Measurements from ENCODE around the gene TAS2R14. TPM values are rescaled to one million over a fixed set of nuclear protein-coding genes. Genes with fewer than 3 reads are reported as not detected.

The TAS2R14 gene, protein sequence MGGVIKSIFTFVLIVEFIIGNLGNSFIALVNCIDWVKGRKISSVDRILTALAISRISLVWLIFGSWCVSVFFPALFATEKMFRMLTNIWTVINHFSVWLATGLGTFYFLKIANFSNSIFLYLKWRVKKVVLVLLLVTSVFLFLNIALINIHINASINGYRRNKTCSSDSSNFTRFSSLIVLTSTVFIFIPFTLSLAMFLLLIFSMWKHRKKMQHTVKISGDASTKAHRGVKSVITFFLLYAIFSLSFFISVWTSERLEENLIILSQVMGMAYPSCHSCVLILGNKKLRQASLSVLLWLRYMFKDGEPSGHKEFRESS
- 0.87 and 1.4 TPM in 2 replicates for total RNA-seq

DNA sequence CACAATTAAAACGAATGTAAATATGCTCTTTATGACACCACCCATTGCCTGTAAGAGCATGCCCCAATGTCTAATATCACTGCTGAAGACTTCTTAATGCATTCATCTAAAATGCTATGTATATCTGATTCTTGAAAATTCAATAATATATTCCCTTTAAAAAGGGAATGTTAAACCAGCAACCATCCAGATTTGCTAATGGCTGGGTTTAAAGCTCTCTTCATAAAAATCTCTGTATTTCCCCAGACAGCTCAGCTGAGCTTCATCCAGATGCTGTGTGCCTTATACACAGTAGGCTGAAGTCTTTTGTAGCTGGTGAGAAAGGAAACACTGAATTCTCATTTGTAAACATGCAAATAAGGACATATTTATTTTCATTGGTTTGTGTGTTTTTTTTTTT lies at the start of gene TAS2R14:
TAS2R14 (minus strand) TSS at position 101 of the 400 bp plus-strand sequence; CDS start at position 45, 56 bp downstream.
- DNase-seq (ENCODE audit: low read depth in 2 of 2): no peak

DNA sequence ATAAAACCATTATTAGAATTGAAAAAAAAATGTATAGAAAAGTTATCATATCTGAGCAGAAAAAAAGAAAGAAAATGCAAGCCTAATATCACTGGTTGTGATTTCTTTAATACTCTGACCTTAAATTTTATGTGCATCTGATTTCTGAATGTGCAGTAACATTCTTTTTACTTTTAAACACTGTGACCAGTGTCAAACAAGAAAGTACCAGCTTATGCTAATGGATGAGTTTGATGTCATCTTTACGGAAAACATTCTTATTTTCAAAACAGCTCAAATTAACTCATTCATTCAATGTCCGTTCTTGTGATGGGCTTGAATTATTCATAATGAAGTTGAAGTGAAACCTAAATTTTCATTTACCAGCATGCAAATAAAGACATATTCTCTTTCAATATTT lies 47.7 kb upstream of the TAS2R14 start, which contains the start of gene TAS2R50:
TAS2R50 (minus strand) TSS at position 101 of the 400 bp plus-strand sequence; CDS start at position 49, 52 bp downstream.
- DNase-seq (ENCODE audit: low read depth in 2 of 2): no peak

DNA sequence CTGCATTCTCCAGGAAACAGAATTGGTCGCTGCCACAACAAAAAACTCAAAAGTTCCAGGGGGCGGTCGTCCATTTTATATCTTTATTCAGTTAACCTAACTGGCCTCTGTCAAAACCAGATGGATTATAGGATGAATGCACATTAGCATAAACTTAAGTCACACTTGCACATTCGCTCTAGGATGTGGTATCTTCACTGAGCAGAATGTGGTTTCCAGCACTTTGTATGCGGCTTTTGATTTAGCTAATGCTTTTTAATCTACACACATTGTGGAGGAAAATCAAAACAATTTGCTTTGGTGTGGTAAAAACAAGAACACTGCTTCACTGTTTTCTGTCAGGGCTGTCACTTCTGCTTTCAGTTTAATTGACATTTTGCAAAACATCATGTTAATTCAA lies 43.2 kb upstream of the TAS2R14 start:
- no peak for DNase-seq (ENCODE audit: low read depth in 2 of 2)

DNA sequence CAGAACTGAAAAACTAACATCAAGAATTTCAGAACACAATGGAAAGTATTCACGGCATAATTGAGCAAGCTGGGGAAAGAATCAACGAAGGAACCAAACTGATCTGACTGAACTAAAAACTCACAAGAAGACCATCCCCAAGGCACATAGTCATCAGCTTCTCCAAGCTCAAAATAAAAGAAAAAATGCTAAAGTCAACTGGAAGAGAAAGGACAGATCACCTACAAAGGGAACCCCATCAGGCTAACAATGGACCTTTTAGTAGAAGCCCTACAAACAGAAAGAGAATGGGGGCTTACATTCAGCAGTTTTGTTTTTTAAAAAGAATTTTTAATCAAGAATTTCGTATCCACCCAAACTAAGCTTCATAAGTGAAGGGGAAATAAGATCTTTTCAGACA lies 35.9 kb upstream of the TAS2R14 start:
- no peak for DNase-seq (ENCODE audit: low read depth in 2 of 2)

DNA sequence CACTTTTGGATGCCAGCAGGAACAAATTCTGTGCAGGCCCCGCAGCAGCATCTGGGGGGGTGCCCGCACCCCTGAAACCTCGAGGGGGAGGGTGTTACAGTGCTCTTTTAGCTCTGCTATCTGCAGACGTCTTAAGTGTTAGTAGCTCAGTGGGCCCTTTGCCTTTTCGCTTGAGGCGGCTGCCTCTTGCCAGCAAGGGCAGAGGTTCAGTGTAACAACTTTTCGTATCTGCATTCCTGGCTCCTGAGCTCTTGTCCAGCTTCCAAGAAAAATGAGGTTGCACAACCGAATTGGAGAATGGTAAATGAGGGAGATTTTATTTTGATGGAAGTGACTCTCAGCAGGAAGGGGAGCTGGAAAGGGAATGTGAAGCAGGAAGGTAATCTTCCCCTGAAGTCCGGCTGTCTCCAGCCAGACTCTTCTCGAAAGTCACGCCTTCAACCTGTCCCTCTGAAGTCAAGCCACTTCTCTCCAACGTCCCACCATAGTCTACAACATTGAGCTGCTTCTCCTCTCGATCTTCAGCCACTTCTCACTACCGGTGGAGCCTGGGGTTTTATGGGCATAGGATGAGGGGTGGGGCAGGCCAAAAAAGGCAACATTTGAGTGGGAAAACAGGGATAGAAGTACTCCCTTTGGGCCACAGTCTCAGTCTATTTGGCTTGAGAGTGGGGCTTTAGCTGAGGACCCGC lies 29.8 kb upstream of the TAS2R14 start:
- DNase-seq (ENCODE audit: low read depth in 2 of 2): peak; percentile 65 to 76

DNA sequence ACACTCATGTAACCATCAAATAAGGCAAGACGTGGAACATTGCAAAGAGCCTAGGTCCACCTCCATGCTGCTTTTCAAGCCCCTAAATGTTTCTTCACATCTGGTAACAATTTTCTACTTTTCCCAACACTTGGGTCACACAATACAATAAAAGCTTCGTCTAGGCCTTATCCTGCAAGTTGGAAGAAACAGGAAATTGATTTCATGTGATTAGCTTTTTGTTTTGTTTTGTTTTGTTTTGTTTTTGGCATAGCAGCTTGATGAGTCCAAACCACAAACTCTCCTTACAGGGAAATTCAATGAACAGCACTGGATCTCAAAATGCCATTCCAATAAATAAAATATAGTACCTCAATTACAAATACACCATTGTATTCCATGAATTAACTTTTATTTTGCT lies 28.3 kb upstream of the TAS2R14 start:
- DNase-seq (ENCODE audit: low read depth in 2 of 2): peak in 1 of 2 donors; percentile 88

DNA sequence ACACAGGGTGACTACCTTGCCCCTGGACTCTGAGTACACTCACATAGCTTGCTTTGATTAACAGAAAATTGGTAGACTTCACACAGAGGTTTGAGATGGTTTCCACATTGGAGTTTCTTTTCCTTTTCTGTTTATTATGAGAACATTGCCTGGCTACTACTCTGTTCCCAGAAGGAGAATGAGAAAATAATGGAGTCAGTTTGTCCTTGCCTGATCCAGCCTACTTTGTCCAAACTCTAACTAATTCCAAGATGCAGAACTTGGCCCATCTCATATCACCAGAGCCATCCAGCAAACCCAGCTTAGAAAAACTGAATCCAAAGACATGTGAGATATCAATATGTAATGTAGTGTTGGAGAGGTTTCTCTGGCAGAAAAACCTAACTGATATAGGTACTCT lies 27.3 kb upstream of the TAS2R14 start:
- DNase-seq (ENCODE audit: low read depth in 2 of 2): no peak

DNA sequence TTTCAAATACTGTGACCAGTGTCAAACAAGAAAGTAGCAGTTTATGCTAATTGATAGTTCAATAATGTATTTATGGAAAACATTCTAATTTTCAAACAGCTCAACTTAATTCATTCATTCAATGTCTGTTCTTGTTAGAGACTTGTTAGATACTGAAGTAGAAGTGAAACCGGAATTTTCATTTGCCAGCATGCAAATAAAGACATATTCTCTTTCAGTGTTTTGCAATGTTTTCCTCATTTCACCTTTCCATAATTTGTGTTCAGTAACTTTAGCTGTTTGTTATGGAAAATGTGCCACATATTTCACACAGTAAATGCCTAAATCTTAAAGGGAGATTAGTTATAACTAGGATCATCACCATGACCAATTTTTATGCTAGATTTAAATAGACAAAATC lies 26.4 kb upstream of the TAS2R14 start:
- no peak for DNase-seq (ENCODE audit: low read depth in 2 of 2)

DNA sequence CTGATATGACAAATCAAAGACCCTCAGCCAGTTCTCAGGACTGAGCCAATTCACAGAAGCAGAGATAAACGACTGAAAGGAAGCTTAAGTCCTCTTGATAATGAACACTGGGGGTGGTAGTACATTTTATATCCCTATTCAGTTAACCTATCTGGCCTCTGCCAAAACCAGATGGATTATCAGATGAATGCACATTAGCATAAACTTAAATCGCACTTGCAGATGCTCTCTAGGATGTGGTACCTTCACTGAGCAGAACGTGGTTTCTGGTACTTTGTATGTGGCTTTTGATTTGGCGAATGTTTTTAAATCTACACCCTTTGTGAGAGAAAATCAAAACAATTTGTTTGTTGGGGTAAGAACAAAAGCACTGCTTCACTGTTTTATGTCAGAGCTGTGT lies 21.1 kb upstream of the TAS2R14 start:
- DNase-seq (ENCODE audit: low read depth in 2 of 2): no peak

DNA sequence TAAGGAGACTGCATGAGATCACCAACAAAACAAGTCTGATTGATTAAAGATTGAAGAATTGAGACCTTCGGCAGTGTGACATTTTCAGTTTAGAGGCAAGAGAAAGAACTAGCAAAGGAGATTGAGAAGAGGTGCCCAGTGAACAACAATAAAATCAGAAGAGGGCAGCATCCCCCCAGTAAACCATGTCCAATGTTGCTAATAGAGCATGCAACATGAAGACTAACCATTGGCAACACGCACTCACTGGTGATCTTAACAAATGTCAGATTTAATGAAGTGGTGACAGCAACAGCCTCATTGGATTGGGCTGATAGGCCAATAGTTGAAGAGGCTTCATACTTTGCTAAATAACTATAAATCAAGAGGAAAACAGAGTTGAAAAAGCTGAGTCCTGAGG lies 20.7 kb upstream of the TAS2R14 start:
- DNase-seq (ENCODE audit: low read depth in 2 of 2): peak; percentile 16 to 58

DNA sequence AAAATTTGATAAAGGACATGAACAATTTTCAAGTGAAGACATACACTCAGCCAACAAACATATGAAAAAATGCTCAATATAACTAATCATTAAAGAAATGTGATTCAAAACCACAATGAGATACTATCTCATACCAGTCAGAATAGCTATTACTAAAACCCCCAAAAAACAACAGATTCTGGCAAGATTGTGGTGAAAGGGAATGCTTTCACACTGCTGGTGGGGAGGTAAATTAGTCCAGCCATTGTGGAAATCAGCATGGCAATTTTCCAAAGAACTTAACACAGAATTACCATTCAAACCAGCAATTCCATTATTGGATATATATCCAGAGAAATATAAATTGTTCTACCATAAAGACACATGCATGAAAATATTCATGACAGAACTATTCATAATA lies 18.7 kb upstream of the TAS2R14 start:
- no peak for DNase-seq (ENCODE audit: low read depth in 2 of 2)

DNA sequence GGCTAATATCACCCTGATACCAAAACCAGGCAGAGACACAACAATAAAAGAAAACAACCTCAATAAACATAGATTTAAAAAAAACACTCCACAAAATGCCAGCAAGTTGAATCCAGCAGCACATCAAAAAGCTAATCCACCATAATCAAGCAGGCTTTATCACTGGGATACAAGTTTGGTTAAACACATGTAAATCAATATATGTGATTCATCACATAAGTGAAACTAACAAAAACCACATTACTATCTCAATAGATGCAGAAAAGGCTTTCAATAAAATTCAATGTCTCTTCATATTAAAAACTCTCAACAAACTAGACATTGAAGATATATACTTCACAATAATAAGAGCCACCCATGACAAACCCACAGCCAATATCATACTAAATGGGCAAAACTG lies 17.0 kb upstream of the TAS2R14 start:
- DNase-seq (ENCODE audit: low read depth in 2 of 2): no peak

DNA sequence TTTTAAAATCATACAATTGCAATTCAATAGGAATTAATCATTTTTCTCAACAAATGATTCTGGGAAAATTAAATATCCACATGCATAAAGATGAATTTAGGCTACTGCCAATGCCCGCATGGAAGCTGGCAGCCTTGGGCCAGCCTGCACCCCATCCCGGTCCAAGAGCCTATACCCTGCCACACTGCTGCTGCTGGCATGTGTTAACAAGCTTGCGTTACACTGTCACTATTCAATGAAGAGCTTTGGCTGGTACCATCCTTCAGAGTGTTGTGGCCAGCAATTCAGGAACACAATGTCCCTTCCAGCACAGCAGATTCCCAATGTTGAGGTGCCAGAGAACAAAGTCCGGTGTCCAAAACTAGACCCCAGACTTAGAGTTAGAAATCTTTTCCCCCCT lies 13.6 kb upstream of the TAS2R14 start:
- DNase-seq (ENCODE audit: low read depth in 2 of 2): no peak

DNA sequence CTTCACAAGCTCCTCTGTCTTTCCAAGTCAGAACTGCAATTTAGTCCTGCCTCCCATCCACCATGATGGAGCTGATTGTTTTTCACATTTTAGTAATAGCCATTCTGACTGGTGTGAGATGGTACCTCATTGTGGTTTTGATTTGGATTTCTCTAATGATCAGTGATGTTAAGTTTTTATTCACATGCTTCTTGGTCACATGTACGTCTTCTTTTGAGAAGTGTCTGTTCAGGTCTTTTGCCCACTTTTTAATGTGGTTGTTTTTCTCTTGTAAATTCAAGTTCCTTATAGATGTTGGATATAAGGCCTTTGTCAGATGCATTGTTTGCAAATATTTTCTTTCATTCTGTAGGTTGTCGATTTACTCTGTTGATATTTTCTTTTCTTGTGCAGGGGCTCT lies 4.1 kb upstream of the TAS2R14 start:
- DNase-seq (ENCODE audit: low read depth in 2 of 2): no peak

DNA sequence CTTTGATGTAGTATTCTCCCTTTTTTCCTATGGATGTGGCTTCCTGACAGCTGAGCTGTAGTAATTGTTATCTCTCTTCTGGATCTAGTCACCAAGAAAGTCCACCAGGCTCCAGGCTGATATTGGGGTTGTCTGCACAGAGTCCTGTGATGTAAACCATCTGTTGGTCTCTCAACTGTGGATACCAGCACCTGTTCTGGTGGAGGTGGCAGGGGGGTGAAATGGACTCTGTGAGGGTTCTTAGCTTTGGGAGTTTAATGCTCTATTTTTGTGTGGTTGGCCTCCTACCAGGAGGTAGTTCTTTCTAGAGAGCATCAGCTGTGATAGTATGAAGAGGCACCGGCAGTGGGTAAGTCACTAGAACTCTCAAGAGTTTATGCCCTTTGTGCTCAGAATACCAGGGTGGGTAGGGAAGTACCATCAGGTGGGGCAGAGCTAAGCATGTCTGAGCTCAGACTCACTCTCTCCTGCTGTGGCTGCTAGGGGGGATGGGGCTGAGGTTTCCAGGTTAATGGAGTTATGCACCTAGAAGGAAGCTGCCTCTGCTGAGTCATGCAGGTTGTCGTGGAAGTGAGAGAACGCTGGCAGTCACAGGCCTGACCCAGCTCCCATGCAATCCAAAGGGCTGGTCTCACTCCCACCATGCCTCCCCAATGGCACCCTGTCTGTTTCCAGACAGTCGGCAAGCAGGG lies 3.0 kb upstream of the TAS2R14 start:
- DNase-seq (ENCODE audit: low read depth in 2 of 2): no peak

DNA sequence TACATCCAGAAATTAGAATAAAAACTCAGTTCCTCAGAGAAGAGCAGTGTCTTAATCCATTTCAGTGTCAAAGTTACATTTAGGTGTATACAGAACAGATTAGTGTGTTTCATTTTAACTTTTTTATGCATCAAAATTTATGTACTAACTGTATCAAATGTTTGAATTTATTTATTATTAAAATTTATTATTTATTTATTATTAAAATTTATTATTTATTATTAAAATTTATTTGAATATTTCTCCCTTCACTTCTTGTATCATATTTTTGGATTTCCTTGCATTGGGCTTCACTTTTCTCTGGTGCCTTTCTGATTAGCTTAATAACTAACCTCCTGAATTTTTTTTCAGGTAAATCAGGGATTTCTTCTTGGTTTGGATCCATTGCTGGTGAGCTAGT lies 2.3 kb upstream of the TAS2R14 start:
- DNase-seq (ENCODE audit: low read depth in 2 of 2): no peak

DNA sequence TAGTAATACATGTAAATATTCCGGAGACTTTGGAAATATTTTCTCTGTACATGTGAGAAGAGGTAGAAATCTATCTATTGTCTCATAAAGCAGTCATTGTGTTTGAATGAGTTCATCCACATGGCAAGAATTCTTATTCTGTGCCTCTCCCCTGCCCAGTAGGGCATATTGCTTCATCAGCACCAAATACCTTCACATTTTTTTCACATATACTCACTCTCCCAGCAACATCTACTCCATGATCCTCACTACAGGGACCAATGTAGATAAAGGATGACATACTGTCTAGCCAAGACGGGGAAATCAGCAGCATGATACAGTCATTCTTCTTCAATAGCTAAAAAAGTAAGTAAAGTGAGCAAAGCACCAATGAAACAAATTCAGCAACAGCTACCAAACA lies 1.3 kb upstream of the TAS2R14 start:
- no peak for DNase-seq (ENCODE audit: low read depth in 2 of 2)

DNA sequence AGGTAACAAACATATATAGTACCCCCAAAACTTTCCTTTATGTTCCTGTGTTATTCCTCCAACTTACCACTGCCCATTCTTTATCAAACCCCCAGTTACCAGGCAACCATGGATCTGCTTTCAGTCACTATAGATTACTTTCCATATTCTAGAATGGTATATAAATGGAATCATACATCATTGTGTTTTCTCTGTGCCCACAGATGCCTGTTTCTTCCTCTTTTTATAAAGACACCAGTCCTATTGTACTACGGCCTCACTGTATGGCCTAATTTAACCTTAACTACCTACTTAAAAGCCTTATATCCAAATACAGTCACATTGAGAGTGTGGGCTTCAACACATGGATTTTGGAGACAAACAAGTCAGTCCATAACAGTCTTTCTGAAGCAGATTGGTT lies 2.6 kb downstream of the TAS2R14 start:
- no peak for DNase-seq (ENCODE audit: low read depth in 2 of 2)

DNA sequence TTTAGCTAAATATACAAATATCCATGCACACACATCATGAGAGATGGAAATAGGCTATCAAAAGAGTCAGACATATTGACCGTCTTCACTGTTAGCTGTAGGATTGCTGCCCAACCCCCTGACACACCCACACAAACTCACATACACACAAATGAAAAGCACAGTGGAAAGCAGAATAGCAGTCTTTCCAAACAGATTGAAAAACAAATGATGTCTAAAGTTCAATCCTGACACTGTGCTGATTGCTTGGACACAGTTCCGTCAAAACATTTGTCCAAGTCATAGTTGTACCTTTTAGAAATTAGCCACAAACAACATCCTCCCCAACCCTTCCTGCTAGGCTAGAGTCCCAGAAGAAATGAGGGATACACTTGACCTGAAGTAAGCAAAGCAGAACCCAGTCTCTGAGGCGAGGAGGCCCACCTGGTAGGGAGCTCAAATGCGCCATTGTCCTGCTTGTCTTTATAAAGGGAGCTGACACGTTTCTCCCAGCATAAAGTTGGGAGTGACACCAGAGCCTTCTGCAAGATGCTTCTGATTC lies 10.2 kb downstream of the TAS2R14 start, which contains the start of gene PRH2:
PRH2 (plus strand) TSS at position 491 of the 541 bp plus-strand sequence; CDS start at position 529, 38 bp downstream.
- DNase-seq (ENCODE audit: low read depth in 2 of 2): no peak

DNA sequence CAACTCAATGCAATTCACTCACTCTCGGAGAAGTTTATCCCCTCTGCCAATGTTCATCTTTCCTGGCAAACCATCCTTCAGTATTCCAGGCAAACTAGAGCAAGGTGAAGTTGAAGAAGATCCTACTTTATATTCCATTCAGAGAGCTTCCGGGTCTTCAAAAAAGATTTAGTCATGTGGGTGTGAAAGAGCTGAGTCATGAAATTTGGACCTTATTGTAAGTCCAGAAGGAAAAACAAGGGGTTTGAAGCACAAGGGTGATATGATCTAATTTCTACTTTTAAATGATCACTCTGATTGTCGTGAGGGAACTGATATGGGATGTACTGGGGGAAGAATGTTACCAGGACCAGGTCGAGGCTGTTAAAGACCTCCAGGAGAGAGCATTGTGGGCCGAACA lies 12.8 kb downstream of the TAS2R14 start:
- no peak for DNase-seq (ENCODE audit: low read depth in 2 of 2)

DNA sequence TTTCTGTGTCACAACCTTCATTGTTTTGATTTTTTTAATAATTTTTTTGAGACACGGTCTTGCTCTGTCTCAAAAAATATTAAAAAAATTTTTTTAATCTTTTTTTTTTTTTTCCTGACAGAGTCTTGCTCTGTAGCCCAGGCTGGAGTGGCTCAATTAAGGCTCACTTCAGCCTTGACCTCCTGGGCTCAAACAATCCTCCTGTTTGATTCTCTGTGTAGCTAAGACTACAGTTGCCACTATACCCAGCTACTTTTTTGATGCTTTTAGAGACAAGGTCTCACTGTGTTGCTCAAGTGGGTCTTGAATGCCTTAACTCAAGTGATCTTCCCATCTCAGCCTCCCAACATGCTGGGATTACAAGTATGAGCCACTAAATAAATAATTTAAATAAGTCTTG lies 19.3 kb downstream of the TAS2R14 start:
- DNase-seq (ENCODE audit: low read depth in 2 of 2): no peak

DNA sequence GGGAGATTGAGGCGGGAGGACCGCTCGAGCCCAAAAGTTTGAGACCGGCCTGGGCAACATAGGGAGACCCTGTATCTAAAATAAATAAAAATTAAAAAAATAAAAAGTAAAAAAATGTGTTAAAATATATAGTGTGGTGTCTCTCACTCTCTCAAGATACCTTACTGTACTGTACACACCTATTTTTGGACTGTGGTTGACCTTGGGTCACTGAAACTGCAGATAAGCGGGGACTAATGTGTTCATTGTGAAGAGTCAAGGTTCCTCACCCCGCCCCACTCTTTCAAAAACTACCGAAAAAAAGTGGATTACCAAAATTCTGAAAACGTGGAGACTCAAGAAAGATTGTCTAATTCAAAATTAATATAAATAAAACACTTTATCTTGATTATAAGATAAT lies 28.7 kb downstream of the TAS2R14 start:
- no peak for DNase-seq (ENCODE audit: low read depth in 2 of 2)

Data from lung microvascular endothelial cell (primary cell).